Right lobe of liver (tissue), 4 donors: ENCODE measurements around the gene FAM13B.

Source experiments
- CTCF ChIP-seq, 4 donors: fragments of 200-600 bp in 3 of 4; fragments of 450-650 bp in 1 of 4; IDR thresholded peaks; one replicate each; pipeline versions ENCODE4 v1.5.1 to v1.8.0; 2016 to 2022; ENCODE audit warnings: antibody characterized with exemption in 4 of 4, mild to moderate bottlenecking in 2 of 4
- POLR2A ChIP-seq: fragments of 450-650 bp; IDR thresholded peaks from one replicate; pipeline ENCODE4 v1.6.1; 2017; ENCODE audit warnings: antibody characterized with exemption, mild to moderate bottlenecking
- donor health status: DM: no; HTN: no; CAD: no.
- donor health status: DM: no; HTN: no; CAD: no.
- donor health status: DM: no; HTN: yes; CAD: no.

GRCh38 chr5:137901011-137901817 lies 131.7 kb downstream of the FAM13B start:
- TF ChIP-seq CTCF (IDR thresholded peaks at IDR 0.05): no peak
- no peak for TF ChIP-seq POLR2A
